Keratinocyte (primary cell): ENCODE results near the gene ELAVL2. TPM values are rescaled to one million over a fixed set of nuclear protein-coding genes. Genes with fewer than 3 reads are reported as not detected.
A peak's percentile ranks its signal among the peaks of the same experiment; 100 is the strongest.

ENCODE experiments used
- DNase-seq: peaks from one replicate; pipeline ENCODE4 v3.0.0-alpha.2; 2011; ENCODE audit warnings: low read depth, missing footprints, low spot score
- FAIRE-seq: peaks from 2 replicates; lab custom pipeline; 2011; peaks lifted over from hg19 to GRCh38; lab: Jason Lieb, UNC
- H2AFZ ChIP-seq: 2 replicates; pipeline ENCODE4 v1.6.0; 2012; ENCODE audit warnings: low read length, control low read depth, inconsistent platforms; ENCODE audit not compliant: control insufficient read depth
- H3K27ac ChIP-seq: 2 replicates; pipeline ENCODE4 v1.5.1; 2011; ENCODE audit warnings: low read length; ENCODE audit not compliant: control insufficient read depth, insufficient read depth
- H3K27me3 ChIP-seq: 3 replicates; pipeline ENCODE4 v1.6.0; 2011; ENCODE audit warnings: low read length; ENCODE audit not compliant: control insufficient read depth, insufficient read depth; ENCODE audit errors: extremely low read depth
- H3K36me3 ChIP-seq, 2 experiments: 2 replicates in 1 of 2; 3 replicates in 1 of 2; pipeline ENCODE4 v1.5.1; 2011; ENCODE audit warnings: low read length in 2 of 2, mild to moderate bottlenecking in 1 of 2; ENCODE audit not compliant: control insufficient read depth in 2 of 2, insufficient read depth in 2 of 2; ENCODE audit errors: extremely low read depth in 1 of 2
- H3K4me1 ChIP-seq: 3 replicates; pipeline ENCODE4 v1.5.1; 2011; ENCODE audit warnings: low read length; ENCODE audit not compliant: control insufficient read depth, insufficient read depth; ENCODE audit errors: extremely low read depth
- H3K4me2 ChIP-seq: 3 replicates; pipeline ENCODE4 v1.6.0; 2011; ENCODE audit warnings: low read depth, low read length; ENCODE audit not compliant: control insufficient read depth, insufficient read depth; ENCODE audit errors: extremely low read depth
- H3K4me3 ChIP-seq, 3 experiments: fragments of 200-600 bp in 1 of 3; sonication (generic) in 1 of 3; 2 replicates in 2 of 3; 3 replicates in 1 of 3; pipeline ENCODE4 v1.5.1; 2011 to 2016; ENCODE audit warnings: low read length in 3 of 3, mild to moderate bottlenecking in 3 of 3, control low read depth in 2 of 3, inconsistent platforms in 1 of 3, low read depth in 1 of 3, mixed read lengths in 1 of 3, mixed run types in 1 of 3, moderate library complexity in 1 of 3; ENCODE audit not compliant: control insufficient read depth in 2 of 3, insufficient read depth in 2 of 3; ENCODE audit errors: extremely low read depth in 1 of 3
- H3K79me2 ChIP-seq: 2 replicates; pipeline ENCODE4 v1.6.0; 2012; ENCODE audit warnings: low read length; ENCODE audit not compliant: control insufficient read depth, insufficient read depth
- H3K9ac ChIP-seq: 3 replicates; pipeline ENCODE4 v1.6.0; 2011; ENCODE audit warnings: low read length; ENCODE audit not compliant: control insufficient read depth, insufficient read depth; ENCODE audit errors: extremely low read depth
- H3K9me1 ChIP-seq: 3 replicates; pipeline ENCODE4 v1.6.0; 2011; ENCODE audit warnings: low read length; ENCODE audit not compliant: control insufficient read depth, insufficient read depth; ENCODE audit errors: extremely low read depth
- H3K9me3 ChIP-seq: 2 replicates; pipeline ENCODE4 v1.5.1; 2012; ENCODE audit warnings: low read depth, low read length; ENCODE audit not compliant: control insufficient read depth
- H4K20me1 ChIP-seq: 3 replicates; pipeline ENCODE4 v1.6.0; 2011; ENCODE audit warnings: low read length; ENCODE audit not compliant: control insufficient read depth, insufficient read depth; ENCODE audit errors: extremely low read depth
- EZH2 ChIP-seq: IDR thresholded peaks from one replicate; pipeline ENCODE4 v1.6.1; 2012; ENCODE audit warnings: inconsistent platforms, mild to moderate bottlenecking, low read length, moderate library complexity
- dilution Hi-C: fragments of 300-500 bp; cut with MboI; formaldehyde crosslinking; loops from one replicate; pipeline ENCODE4 v1.7.0; 2020; ENCODE audit warnings: low sequenced_read_pairs; ENCODE audit not compliant: extremely low pct_ligation_motif_present
- polyA plus RNA-seq, 5 experiments: library from polyadenylated mRNA; depleted of rRNA in 3 of 5; stranded (reverse) in 3 of 5; stranded (forward) in 1 of 5; unstranded in 1 of 5; fragments of >200 nt; gene quantifications; 1 replicate in 1 of 5; 2 replicates in 3 of 5; 3 replicates in 1 of 5; pipeline versions ENCODE4 v1.2.1 to v1.2.3, GENCODE V29; 2011 to 2012; ENCODE audit warnings: missing spikeins in 2 of 5, low read depth in 1 of 5, low replicate concordance in 1 of 5
- TF ChIP-seq, protein P1 (sequence below), 3 experiments: IDR thresholded peaks in 1 of 3; conservative IDR thresholded peaks in 1 of 3; optimal IDR thresholded peaks in 1 of 3; 2 replicates in 2 of 3; 3 replicates in 1 of 3; pipeline versions ENCODE3 to v1.5.1; 2011; ENCODE audit warnings: low read length in 3 of 3, mild to moderate bottlenecking in 3 of 3, moderate library complexity in 2 of 3, control low read depth in 1 of 3, inconsistent platforms in 1 of 3; ENCODE audit not compliant: insufficient read depth in 2 of 3; ENCODE audit errors: extremely low read depth in 1 of 3

The ELAVL2 gene
- polyA plus RNA-seq, 1 donor (not counting 4 experiments of a cell fraction or from before 2014, with no cell fraction given) = 4.3 TPM

DNA sequence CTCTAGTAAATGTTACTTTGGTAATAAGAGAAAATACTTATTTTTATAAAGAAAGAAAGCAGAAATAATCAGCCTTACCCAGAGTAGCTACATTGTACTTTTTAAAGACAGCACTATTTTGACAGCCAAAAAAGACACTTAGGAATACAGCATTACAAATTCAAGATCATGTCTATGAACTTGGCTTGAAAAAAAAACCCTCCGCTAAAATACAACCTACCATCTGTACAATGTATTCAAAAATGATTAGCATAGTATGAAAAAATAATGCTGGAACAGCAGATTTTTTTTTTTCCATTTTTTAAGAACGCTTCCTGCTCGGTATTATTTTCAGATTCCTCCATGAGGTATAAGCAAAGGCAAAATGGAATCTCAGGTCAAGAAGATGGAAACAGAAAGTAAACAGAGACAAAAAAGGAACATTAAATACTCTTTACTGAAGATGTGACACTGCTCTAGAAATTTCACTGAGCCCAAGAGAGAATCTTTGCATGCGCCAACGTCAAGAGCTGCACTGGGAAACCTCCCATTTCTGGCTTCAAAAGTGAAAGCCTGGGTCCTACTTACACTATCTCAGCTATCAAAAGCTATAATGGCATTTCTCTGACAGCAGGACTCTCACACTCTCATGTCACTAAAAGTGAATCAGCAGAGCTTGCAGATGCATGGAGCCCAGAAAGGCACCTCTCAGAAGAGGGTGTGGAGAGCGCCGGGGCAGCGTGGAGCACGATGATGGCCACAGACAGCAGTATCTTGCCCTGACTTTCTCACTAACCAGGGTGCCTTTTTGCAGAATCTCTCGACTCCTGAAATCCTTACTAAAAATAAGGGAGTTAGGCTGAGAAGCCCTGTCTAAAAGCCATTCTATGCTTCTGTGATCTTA is 167.4 kb downstream of the ELAVL2 start:
- Histone ChIP-seq H4K20me1 (no peaks in the 10 kb centered on the region), H3K27me3 (no peaks in the 10 kb centered on the region), H3K36me3 (peaks cover 0 to 5% of the 10 kb centered on the region in 2 experiments), H2AFZ (no peak overlapping the region), H3K9me1 (no peaks in the 10 kb centered on the region), H3K4me2 (no peak overlapping the region), H3K4me1 (peaks cover 10% of the 10 kb centered on the region), H3K79me2 (no peaks in the 10 kb centered on the region), H3K4me3 (no peak overlapping the region), H3K27ac (no peak overlapping the region), H3K9me3 (no peaks in the 10 kb centered on the region), H3K9ac (no peak overlapping the region)
- peak; percentile 17 for FAIRE-seq
- DNase-seq = no peak
- TF ChIP-seq, protein P1, sequence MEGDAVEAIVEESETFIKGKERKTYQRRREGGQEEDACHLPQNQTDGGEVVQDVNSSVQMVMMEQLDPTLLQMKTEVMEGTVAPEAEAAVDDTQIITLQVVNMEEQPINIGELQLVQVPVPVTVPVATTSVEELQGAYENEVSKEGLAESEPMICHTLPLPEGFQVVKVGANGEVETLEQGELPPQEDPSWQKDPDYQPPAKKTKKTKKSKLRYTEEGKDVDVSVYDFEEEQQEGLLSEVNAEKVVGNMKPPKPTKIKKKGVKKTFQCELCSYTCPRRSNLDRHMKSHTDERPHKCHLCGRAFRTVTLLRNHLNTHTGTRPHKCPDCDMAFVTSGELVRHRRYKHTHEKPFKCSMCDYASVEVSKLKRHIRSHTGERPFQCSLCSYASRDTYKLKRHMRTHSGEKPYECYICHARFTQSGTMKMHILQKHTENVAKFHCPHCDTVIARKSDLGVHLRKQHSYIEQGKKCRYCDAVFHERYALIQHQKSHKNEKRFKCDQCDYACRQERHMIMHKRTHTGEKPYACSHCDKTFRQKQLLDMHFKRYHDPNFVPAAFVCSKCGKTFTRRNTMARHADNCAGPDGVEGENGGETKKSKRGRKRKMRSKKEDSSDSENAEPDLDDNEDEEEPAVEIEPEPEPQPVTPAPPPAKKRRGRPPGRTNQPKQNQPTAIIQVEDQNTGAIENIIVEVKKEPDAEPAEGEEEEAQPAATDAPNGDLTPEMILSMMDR (optimal IDR thresholded peaks at IDR 0.05 in 1 of 3, IDR thresholded peaks at IDR 0.05 in 1 of 3, conservative IDR thresholded peaks at IDR 0.05 in 1 of 3; ENCODE audit: extremely low read depth in 1 of 3, insufficient read depth in 2 of 3, low read length in 3 of 3) = no peak
- no peak for TF ChIP-seq EZH2
- dilution Hi-C loops = no loop called here

GRCh38 chr9:23651051-23651450 is 175.0 kb downstream of the ELAVL2 start:
- Histone ChIP-seq H3K4me1 (no peaks in the 10 kb centered on the region), H3K79me2 (no peaks in the 10 kb centered on the region), H2AFZ (no peak overlapping the region), H3K36me3 (no peaks in the 10 kb centered on the region), H3K27ac (no peak overlapping the region), H3K27me3 (no peaks in the 10 kb centered on the region), H3K9me3 (no peaks in the 10 kb centered on the region), H3K9ac (no peak overlapping the region), H3K4me3 (no peak overlapping the region), H4K20me1 (no peaks in the 10 kb centered on the region), H3K9me1 (no peaks in the 10 kb centered on the region), H3K4me2 (no peak overlapping the region)
- TF ChIP-seq, protein P1 (optimal IDR thresholded peaks at IDR 0.05 in 1 of 3, IDR thresholded peaks at IDR 0.05 in 1 of 3, conservative IDR thresholded peaks at IDR 0.05 in 1 of 3; ENCODE audit: extremely low read depth in 1 of 3, insufficient read depth in 2 of 3, low read length in 3 of 3) = no peak
- no peak for TF ChIP-seq EZH2
- DNase-seq = no peak
- dilution Hi-C loops = no loop called here
- FAIRE-seq = no peak
